Nephron (organoid): ENCODE data around the gene MIX23.
A peak's percentile ranks its signal among the peaks of the same experiment; 100 is the strongest.

Experiments used
- H3K27ac Mint-ChIP-seq, 3 experiments: 2 replicates each; pipeline ENCODE4 v1.8.0; 2020; ENCODE audit warnings: mixed read lengths in 3 of 3, mild to moderate bottlenecking in 2 of 3, moderate library complexity in 1 of 3
- H3K27me3 Mint-ChIP-seq: 2 replicates; pipeline ENCODE4 v1.8.0; 2021; ENCODE audit warnings: low read depth, mild to moderate bottlenecking, moderate library complexity, mixed read lengths
- H3K36me3 Mint-ChIP-seq: 2 replicates; pipeline ENCODE4 v1.8.0; 2020; ENCODE audit warnings: low read depth, mixed read lengths
- H3K4me1 Mint-ChIP-seq: 2 replicates; pipeline ENCODE4 v1.8.0; 2020; ENCODE audit warnings: mixed read lengths
- H3K4me3 Mint-ChIP-seq, 3 experiments: 2 replicates each; pipeline ENCODE4 v1.8.0; 2020; ENCODE audit warnings: mild to moderate bottlenecking in 3 of 3, mixed read lengths in 3 of 3, moderate library complexity in 2 of 3
- H3K9me3 Mint-ChIP-seq: 2 replicates; pipeline ENCODE4 v1.8.0; 2020; ENCODE audit warnings: mixed read lengths
- CTCF ChIP-seq, 3 experiments: fragments of 200-600 bp; sonication (generic); IDR thresholded peaks; one replicate each; pipeline ENCODE4 v1.5.0; 2021; ENCODE audit warnings: antibody characterized with exemption in 3 of 3; ENCODE audit not compliant: unreplicated experiment in 3 of 3

MIX23 gene

GRCh38 chr3:122398920-122399319, 15.9 kb upstream of the MIX23 start:
- no peak overlapping the region for H3K27ac Mint-ChIP-seq
- H3K9me3 Mint-ChIP-seq: no peaks in the 10 kb centered on the region
- H3K4me1 Mint-ChIP-seq: no peaks in the 10 kb centered on the region
- no peak overlapping the region for H3K4me3 Mint-ChIP-seq
- H3K36me3 Mint-ChIP-seq: peaks cover 3% of the 10 kb centered on the region
- no peak for TF ChIP-seq CTCF (IDR thresholded peaks at IDR 0.05; ENCODE audit: unreplicated experiment in 3 of 3)
- no peaks in the 10 kb centered on the region for H3K27me3 Mint-ChIP-seq

GRCh38 chr3:122397201-122397600, 14.2 kb upstream of the MIX23 start:
- Mint-ChIP-seq H3K36me3 (no peaks in the 10 kb centered on the region), H3K4me3 (no peak overlapping the region), H3K27me3 (no peaks in the 10 kb centered on the region), H3K27ac (no peak overlapping the region), H3K4me1 (no peaks in the 10 kb centered on the region), H3K9me3 (no peaks in the 10 kb centered on the region)
- no peak for TF ChIP-seq CTCF (IDR thresholded peaks at IDR 0.05; ENCODE audit: unreplicated experiment in 3 of 3)

GRCh38 chr3:122396511-122396910, 13.5 kb upstream of the MIX23 start:
- Mint-ChIP-seq H3K27ac (no peak overlapping the region), H3K36me3 (no peaks in the 10 kb centered on the region), H3K4me3 (no peak overlapping the region), H3K9me3 (no peaks in the 10 kb centered on the region), H3K27me3 (no peaks in the 10 kb centered on the region), H3K4me1 (no peaks in the 10 kb centered on the region)
- TF ChIP-seq CTCF (IDR thresholded peaks at IDR 0.05; ENCODE audit: unreplicated experiment in 3 of 3): no peak

- Mint-ChIP-seq H3K27ac (no peak overlapping the region), H3K36me3 (no peaks in the 10 kb centered on the region), H3K4me1 (no peaks in the 10 kb centered on the region), H3K4me3 (no peak overlapping the region), H3K27me3 (no peaks in the 10 kb centered on the region), H3K9me3 (no peaks in the 10 kb centered on the region)
- TF ChIP-seq CTCF (IDR thresholded peaks at IDR 0.05; ENCODE audit: unreplicated experiment in 3 of 3): no peak
Observed at GRCh38 chr3:122395582-122395981, 12.6 kb upstream of the MIX23 start.

- Mint-ChIP-seq H3K4me1 (no peaks in the 10 kb centered on the region), H3K9me3 (no peaks in the 10 kb centered on the region), H3K36me3 (no peaks in the 10 kb centered on the region), H3K27ac (no peak overlapping the region), H3K27me3 (no peaks in the 10 kb centered on the region), H3K4me3 (no peak overlapping the region)
- no peak for TF ChIP-seq CTCF (IDR thresholded peaks at IDR 0.05; ENCODE audit: unreplicated experiment in 3 of 3)
Observed at GRCh38 chr3:122394173-122394572, 11.1 kb upstream of the MIX23 start.

GRCh38 chr3:122392868-122393844, 10.1 kb upstream of the MIX23 start:
- Mint-ChIP-seq H3K27ac (no peak overlapping the region), H3K4me1 (no peaks in the 10 kb centered on the region), H3K9me3 (no peaks in the 10 kb centered on the region), H3K36me3 (no peaks in the 10 kb centered on the region), H3K4me3 (no peak overlapping the region), H3K27me3 (no peaks in the 10 kb centered on the region)
- peak; percentile 64 to 70 (median 68) for TF ChIP-seq CTCF (IDR thresholded peaks at IDR 0.05; ENCODE audit: unreplicated experiment in 3 of 3)
